Esophagus (tissue), 2 donors: Measurements from ENCODE around the gene BORCS8. TPM values are rescaled to one million over a fixed set of nuclear protein-coding genes. Genes with fewer than 3 reads are reported as not detected.

Experiments used
- H3K27ac ChIP-seq, 2 donors: one replicate each; pipeline ENCODE4 v1.5.1; 2013; ENCODE audit warnings: low read depth in 2 of 2, mild to moderate bottlenecking in 2 of 2, inconsistent platforms in 1 of 2, low read length in 1 of 2, moderate library complexity in 1 of 2
- H3K27me3 ChIP-seq, 2 donors: one replicate each; pipeline ENCODE4 v1.6.1; 2013; ENCODE audit warnings: low read length in 2 of 2, control low read depth in 1 of 2, mild to moderate bottlenecking in 1 of 2; ENCODE audit not compliant: insufficient read depth in 2 of 2, control insufficient read depth in 1 of 2
- H3K36me3 ChIP-seq, 2 donors: one replicate each; pipeline ENCODE4 v1.6.1; 2013; ENCODE audit warnings: low read length in 1 of 2; ENCODE audit not compliant: control insufficient read depth in 2 of 2, insufficient read depth in 2 of 2
- H3K4me1 ChIP-seq, 2 donors: one replicate each; pipeline ENCODE4 v1.6.1; 2013; ENCODE audit warnings: low read length in 1 of 2; ENCODE audit not compliant: control insufficient read depth in 2 of 2, insufficient read depth in 2 of 2
- H3K4me3 ChIP-seq, 2 donors: one replicate each; pipeline ENCODE4 v1.5.1; 2013; ENCODE audit warnings: low read length in 2 of 2, mild to moderate bottlenecking in 2 of 2, low read depth in 1 of 2, moderate library complexity in 1 of 2
- H3K9me3 ChIP-seq, 2 donors: one replicate each; pipeline ENCODE4 v1.6.1; 2013; ENCODE audit warnings: mild to moderate bottlenecking in 2 of 2, low read depth in 1 of 2, low read length in 1 of 2, moderate library complexity in 1 of 2; ENCODE audit not compliant: control insufficient read depth in 2 of 2, insufficient read depth in 1 of 2
- WGBS, 2 donors: extraction: QIAGEN DNeasy Blood & Tissue Kit; methylation state at CpG; one replicate each; pipeline ENCODE4 v1.1.7; 2013; 5-methylcytosine and 5-hydroxymethylcytosine counted together
- polyA plus RNA-seq, 2 donors: library from polyadenylated mRNA; stranded (reverse); fragments of 200-250 nt; gene quantifications; one replicate each; pipeline ENCODE4 v1.2.3, GENCODE V29; 2013
- donor health status: healthy with polysubstance abuse.
- donor health status: Bipolar disorder and iron deficiency.

Gene BORCS8
- polyA plus RNA-seq, 2 donors: 18.3 to 22.8 TPM

GRCh38 chr19:19170053-19170872 lies 21.7 kb downstream of the BORCS8 start, which contains the start of gene MEF2B:
Gene MEF2B, minus strand, starts transcription at chr19:19170263. Its CDS starts 19,528 bp downstream, at chr19:19150735.
- no peaks in the 10 kb centered on the region for H3K9me3 ChIP-seq
- no peak within 1 kb of the TSS for H3K27ac ChIP-seq
- H3K4me3 ChIP-seq: peak within 1 kb of the TSS in 1 of 2 donors; percentile 12
- 15 to 16% methylated on average over 56 of the region's 56 CpGs for WGBS, 2 donors
- H3K4me1 ChIP-seq: peaks cover 2 to 6% of the 10 kb centered on the region in 2 donors
- no peaks in the 10 kb centered on the region for H3K36me3 ChIP-seq
- H3K27me3 ChIP-seq: no peaks in the 10 kb centered on the region

GRCh38 chr19:19169236-19170052 lies 22.5 kb downstream of the BORCS8 start:
- Histone ChIP-seq H3K27me3 (no peaks in the 10 kb centered on the region), H3K27ac (no peak overlapping the region), H3K4me1 (peaks cover 2 to 6% of the 10 kb centered on the region in 2 donors), H3K4me3 (peak overlapping the region in 1 of 2 donors; percentile 12), H3K9me3 (no peaks in the 10 kb centered on the region), H3K36me3 (no peaks in the 10 kb centered on the region)
- 75 to 81% methylated on average over 9 of the region's 9 CpGs for WGBS, 2 donors

- 86 to 87% methylated on average over 3 of the region's 3 CpGs for WGBS, 2 donors
- Histone ChIP-seq H3K4me3 (no peak overlapping the region), H3K4me1 (peaks cover 2 to 6% of the 10 kb centered on the region in 2 donors), H3K36me3 (no peaks in the 10 kb centered on the region), H3K27me3 (no peaks in the 10 kb centered on the region), H3K27ac (no peak overlapping the region), H3K9me3 (no peaks in the 10 kb centered on the region)
These were observed 24.3 kb downstream of the BORCS8 start for GRCh38 chr19:19167612-19168011.

- Histone ChIP-seq H3K27ac (no peak overlapping the region), H3K9me3 (no peaks in the 10 kb centered on the region), H3K36me3 (no peaks in the 10 kb centered on the region), H3K4me3 (no peak overlapping the region), H3K27me3 (no peaks in the 10 kb centered on the region), H3K4me1 (peaks cover 2 to 6% of the 10 kb centered on the region in 2 donors)
- 94 to 98% methylated on average over 1 of the region's 1 CpG for WGBS, 2 donors
These were observed 26.6 kb downstream of the BORCS8 start for GRCh38 chr19:19165396-19165795.

- 88 to 89% methylated on average over 7 of the region's 7 CpGs for WGBS, 2 donors
- Histone ChIP-seq H3K27me3 (no peaks in the 10 kb centered on the region), H3K27ac (no peak overlapping the region), H3K4me1 (no peaks in the 10 kb centered on the region), H3K4me3 (no peak overlapping the region), H3K9me3 (no peaks in the 10 kb centered on the region), H3K36me3 (no peaks in the 10 kb centered on the region)
These were observed 29.5 kb downstream of the BORCS8 start for GRCh38 chr19:19162495-19162894.

GRCh38 chr19:19160461-19161035 lies 31.4 kb downstream of the BORCS8 start:
- Histone ChIP-seq H3K9me3 (no peaks in the 10 kb centered on the region), H3K27ac (no peak overlapping the region), H3K4me3 (no peak overlapping the region), H3K36me3 (no peaks in the 10 kb centered on the region), H3K27me3 (no peaks in the 10 kb centered on the region), H3K4me1 (no peaks in the 10 kb centered on the region)
- 66 to 71% methylated on average over 21 to 26 of the region's 26 CpGs for WGBS, 2 donors

GRCh38 chr19:19159534-19159933 lies 32.4 kb downstream of the BORCS8 start:
- 90 to 91% methylated on average over 4 of the region's 4 CpGs for WGBS, 2 donors
- Histone ChIP-seq H3K9me3 (no peaks in the 10 kb centered on the region), H3K36me3 (no peaks in the 10 kb centered on the region), H3K4me3 (no peak overlapping the region), H3K27me3 (no peaks in the 10 kb centered on the region), H3K27ac (no peak overlapping the region), H3K4me1 (no peaks in the 10 kb centered on the region)

- WGBS, 2 donors: 78 to 79% methylated on average over 6 of the region's 6 CpGs
These were observed 34.1 kb downstream of the BORCS8 start for GRCh38 chr19:19157808-19158207.

GRCh38 chr19:19155495-19156219 lies 36.3 kb downstream of the BORCS8 start:
- WGBS, 2 donors: 88 to 89% methylated on average over 10 of the region's 10 CpGs
- no peaks in the 10 kb centered on the region for H3K27me3 ChIP-seq
- no peak overlapping the region for H3K27ac ChIP-seq

More at GRCh38 chr19:19157808-19158207, 34.1 kb downstream of the BORCS8 start:
- no peaks in the 10 kb centered on the region for H3K4me1 ChIP-seq
- no peak overlapping the region for H3K4me3 ChIP-seq
- no peak overlapping the region for H3K27ac ChIP-seq
- H3K9me3 ChIP-seq: no peaks in the 10 kb centered on the region
- H3K27me3 ChIP-seq: no peaks in the 10 kb centered on the region
- H3K36me3 ChIP-seq: no peaks in the 10 kb centered on the region

More at GRCh38 chr19:19155495-19156219, 36.3 kb downstream of the BORCS8 start:
- Histone ChIP-seq H3K4me3 (no peak overlapping the region), H3K4me1 (no peaks in the 10 kb centered on the region), H3K36me3 (no peaks in the 10 kb centered on the region), H3K9me3 (no peaks in the 10 kb centered on the region)
